Stomach smooth muscle (tissue), 2 donors: Measurements from ENCODE around the gene HSPB2.

Experiments used
- H3K27ac ChIP-seq: one replicate; pipeline ENCODE4 v1.7.0; 2013; ENCODE audit warnings: mild to moderate bottlenecking, low read length, inconsistent platforms
- H3K27me3 ChIP-seq, 2 donors: one replicate each; pipeline ENCODE4 v1.7.0; 2013; ENCODE audit warnings: low read length in 2 of 2; ENCODE audit not compliant: insufficient read depth in 2 of 2, control insufficient read depth in 1 of 2
- H3K36me3 ChIP-seq, 2 donors: one replicate each; pipeline ENCODE4 v1.7.0; 2013; ENCODE audit warnings: low read length in 2 of 2; ENCODE audit not compliant: control insufficient read depth in 2 of 2, insufficient read depth in 2 of 2
- H3K4me1 ChIP-seq: one replicate; pipeline ENCODE4 v1.7.0; 2013; ENCODE audit warnings: low read length; ENCODE audit not compliant: control insufficient read depth, insufficient read depth
- H3K4me3 ChIP-seq, 2 donors: one replicate each; pipeline ENCODE4 v1.7.0; 2013; ENCODE audit warnings: low read length in 2 of 2
- H3K9ac ChIP-seq, 2 donors: one replicate each; pipeline ENCODE4 v1.7.0; 2013; ENCODE audit warnings: low read length in 2 of 2, mild to moderate bottlenecking in 1 of 2
- H3K9me3 ChIP-seq, 2 donors: one replicate each; pipeline ENCODE4 v1.7.0; 2013; ENCODE audit warnings: low read length in 2 of 2; ENCODE audit not compliant: control insufficient read depth in 2 of 2
- donor health status: healthy.
- donor health status: Pancreatic carcinoma.

Gene HSPB2

GRCh38 chr11:111886032-111886431 lies 26.5 kb upstream of the HSPB2 start:
- Histone ChIP-seq H3K4me3 (no peak overlapping the region), H3K4me1 (no peaks in the 10 kb centered on the region), H3K9me3 (no peaks in the 10 kb centered on the region), H3K9ac (no peak overlapping the region), H3K36me3 (no peaks in the 10 kb centered on the region), H3K27me3 (no peaks in the 10 kb centered on the region), H3K27ac (no peak overlapping the region)

- Histone ChIP-seq H3K4me3 (no peak overlapping the region), H3K9ac (no peak overlapping the region), H3K27ac (no peak overlapping the region), H3K36me3 (no peaks in the 10 kb centered on the region), H3K9me3 (no peaks in the 10 kb centered on the region), H3K4me1 (no peaks in the 10 kb centered on the region), H3K27me3 (no peaks in the 10 kb centered on the region)
These were observed 25.7 kb upstream of the HSPB2 start for GRCh38 chr11:111886844-111887243.

GRCh38 chr11:111905411-111905810 lies 7.1 kb upstream of the HSPB2 start:
- Histone ChIP-seq H3K9me3 (no peaks in the 10 kb centered on the region), H3K27ac (no peak overlapping the region), H3K4me1 (peaks cover 17% of the 10 kb centered on the region), H3K36me3 (peaks cover 2 to 14% of the 10 kb centered on the region in 2 donors), H3K4me3 (no peak overlapping the region), H3K27me3 (no peaks in the 10 kb centered on the region), H3K9ac (no peak overlapping the region)

GRCh38 chr11:111906680-111907079 lies 5.9 kb upstream of the HSPB2 start:
- H3K27ac ChIP-seq = no peak overlapping the region

GRCh38 chr11:111908639-111909305 lies 3.8 kb upstream of the HSPB2 start:
- H3K9ac ChIP-seq = peak overlapping the region in 1 of 2 donors; percentile 0
- peaks cover 41% of the 10 kb centered on the region for H3K4me1 ChIP-seq
- no peaks in the 10 kb centered on the region for H3K9me3 ChIP-seq
- peak overlapping the region; percentile 94 for H3K27ac ChIP-seq
- peak overlapping the region in 1 of 2 donors; percentile 83 for H3K4me3 ChIP-seq
- H3K27me3 ChIP-seq = no peaks in the 10 kb centered on the region
- peaks cover 2 to 14% of the 10 kb centered on the region in 2 donors for H3K36me3 ChIP-seq

More at GRCh38 chr11:111906680-111907079, 5.9 kb upstream of the HSPB2 start:
- Histone ChIP-seq H3K9me3 (no peaks in the 10 kb centered on the region), H3K4me3 (no peak overlapping the region), H3K4me1 (peaks cover 29% of the 10 kb centered on the region), H3K9ac (no peak overlapping the region), H3K27me3 (no peaks in the 10 kb centered on the region), H3K36me3 (peaks cover 2 to 14% of the 10 kb centered on the region in 2 donors)

GRCh38 chr11:111909378-111909777 lies 3.2 kb upstream of the HSPB2 start:
- H3K9me3 ChIP-seq = no peaks in the 10 kb centered on the region
- H3K4me1 ChIP-seq = peaks cover 43% of the 10 kb centered on the region
- peak overlapping the region; percentile 86 to 89 for H3K9ac ChIP-seq
- H3K27ac ChIP-seq = peak overlapping the region; percentile 94
- H3K4me3 ChIP-seq = peak overlapping the region in 1 of 2 donors; percentile 83
- no peaks in the 10 kb centered on the region for H3K27me3 ChIP-seq
- peaks cover 2 to 14% of the 10 kb centered on the region in 2 donors for H3K36me3 ChIP-seq

GRCh38 chr11:111910676-111911562 lies 1.6 kb upstream of the HSPB2 start:
- H3K36me3 ChIP-seq = peaks cover 2 to 14% of the 10 kb centered on the region in 2 donors
- H3K27me3 ChIP-seq = no peaks in the 10 kb centered on the region
- H3K4me3 ChIP-seq = peak overlapping the region; percentile 81 to 83
- H3K27ac ChIP-seq = peak overlapping the region; percentile 94
- peaks cover 43% of the 10 kb centered on the region for H3K4me1 ChIP-seq
- peak overlapping the region; percentile 86 to 89 for H3K9ac ChIP-seq
- H3K9me3 ChIP-seq = no peaks in the 10 kb centered on the region

- H3K4me1 ChIP-seq = peaks cover 43% of the 10 kb centered on the region
- H3K36me3 ChIP-seq = peaks cover 2 to 14% of the 10 kb centered on the region in 2 donors
- peak within 1 kb of the TSS; percentile 86 to 89 for H3K9ac ChIP-seq
- H3K4me3 ChIP-seq = peak within 1 kb of the TSS; percentile 81 to 83
- H3K9me3 ChIP-seq = no peaks in the 10 kb centered on the region
- H3K27ac ChIP-seq = peak within 1 kb of the TSS; percentile 94
- H3K27me3 ChIP-seq = no peaks in the 10 kb centered on the region
These were observed 752 bp upstream of the HSPB2 start, which contains the start of gene CRYAB for GRCh38 chr11:111911563-111912401. Gene CRYAB, minus strand, starts transcription at chr11:111911770. Its CDS starts 46 bp downstream, at chr11:111911724.

GRCh38 chr11:111913031-111913861 lies 712 bp downstream of the HSPB2 start:
- Histone ChIP-seq H3K4me1 (peaks cover 43% of the 10 kb centered on the region), H3K9ac (peak overlapping the region; percentile 86 to 93), H3K4me3 (peak overlapping the region; percentile 66 to 83), H3K36me3 (peaks cover 2 to 10% of the 10 kb centered on the region in 2 donors), H3K27me3 (no peaks in the 10 kb centered on the region), H3K27ac (peak overlapping the region; percentile 94), H3K9me3 (no peaks in the 10 kb centered on the region)
